GM12878 (cell line): ENCODE results near the gene CCDC187.

Experiments used
- ATF7 ChIP-seq: fragments of 450-650 bp; IDR thresholded peaks from 2 replicates; pipeline ENCODE4 v1.6.1; 2016; ENCODE audit warnings: low read depth, mild to moderate bottlenecking
- BACH1 ChIP-seq: fragments of 450-650 bp; IDR thresholded peaks from 2 replicates; pipeline ENCODE4 v1.6.1; 2017; ENCODE audit warnings: mild to moderate bottlenecking, borderline replicate concordance
- BHLHE40 ChIP-seq, 2 experiments: fragments of 450-650 bp in 1 of 2; IDR thresholded peaks; 2 replicates each; pipeline ENCODE4 v1.6.1; 2011 to 2017; ENCODE audit warnings: low read depth in 2 of 2, borderline replicate concordance in 1 of 2, improper control_type of control experiment in 1 of 2, low read length in 1 of 2, mild to moderate bottlenecking in 1 of 2
- BRCA1 ChIP-seq: IDR thresholded peaks from 2 replicates; pipeline ENCODE4 v1.6.1; 2011; ENCODE audit warnings: low read depth, low read length, improper control_type of control experiment
- CHD1 ChIP-seq: IDR thresholded peaks from 2 replicates; pipeline ENCODE4 v1.6.1; 2012; ENCODE audit warnings: low read depth, low read length, improper control_type of control experiment
- EGR1 ChIP-seq, 2 experiments: IDR thresholded peaks; 1 replicate in 1 of 2; 2 replicates in 1 of 2; pipeline ENCODE4 v1.6.1; 2011 to 2012; ENCODE audit warnings: low read depth in 2 of 2, low read length in 2 of 2, borderline replicate concordance in 1 of 2, mild to moderate bottlenecking in 1 of 2, moderate library complexity in 1 of 2
- POLR2A ChIP-seq: IDR thresholded peaks from 2 replicates; pipeline ENCODE4 v1.6.1; 2011; ENCODE audit warnings: low read depth, mild to moderate bottlenecking, low read length
- SIX5 ChIP-seq: IDR thresholded peaks from 2 replicates; pipeline ENCODE4 v1.6.1; 2011; ENCODE audit warnings: mild to moderate bottlenecking, low read depth, low read length, moderate library complexity; ENCODE audit not compliant: severe bottlenecking
- TCF7 ChIP-seq: IDR thresholded peaks from 2 replicates; pipeline ENCODE4 v1.6.1; 2014; ENCODE audit warnings: antibody characterized with exemption, borderline replicate concordance
- TF ChIP-seq, protein P1 (sequence below): IDR thresholded peaks from 2 replicates; pipeline ENCODE4 v1.6.1; 2012; ENCODE audit warnings: improper control_type of control experiment, low read depth, low read length; ENCODE audit not compliant: insufficient replicate concordance
- TF ChIP-seq, protein P2 (sequence below), 3 experiments: IDR thresholded peaks in 2 of 3; conservative IDR thresholded peaks in 1 of 3; 2 replicates each; pipeline ENCODE4 v1.5.1; 2011; ENCODE audit warnings: low read depth in 3 of 3, low read length in 3 of 3, mild to moderate bottlenecking in 3 of 3, control low read depth in 2 of 3, moderate library complexity in 2 of 3, inconsistent platforms in 1 of 3, mixed read lengths in 1 of 3; ENCODE audit not compliant: control insufficient read depth in 2 of 3, insufficient read depth in 1 of 3; ENCODE audit errors: extremely low read depth in 1 of 3
- TF ChIP-seq, protein P3 (sequence below): fragments of 450-650 bp; IDR thresholded peaks from 2 replicates; pipeline ENCODE4 v1.6.1; 2017; ENCODE audit warnings: mild to moderate bottlenecking, moderate library complexity
- TF ChIP-seq, protein P4 (sequence below): IDR thresholded peaks from 2 replicates; pipeline ENCODE4 v1.6.1; 2012; ENCODE audit warnings: low read length, inconsistent platforms

DNA sequence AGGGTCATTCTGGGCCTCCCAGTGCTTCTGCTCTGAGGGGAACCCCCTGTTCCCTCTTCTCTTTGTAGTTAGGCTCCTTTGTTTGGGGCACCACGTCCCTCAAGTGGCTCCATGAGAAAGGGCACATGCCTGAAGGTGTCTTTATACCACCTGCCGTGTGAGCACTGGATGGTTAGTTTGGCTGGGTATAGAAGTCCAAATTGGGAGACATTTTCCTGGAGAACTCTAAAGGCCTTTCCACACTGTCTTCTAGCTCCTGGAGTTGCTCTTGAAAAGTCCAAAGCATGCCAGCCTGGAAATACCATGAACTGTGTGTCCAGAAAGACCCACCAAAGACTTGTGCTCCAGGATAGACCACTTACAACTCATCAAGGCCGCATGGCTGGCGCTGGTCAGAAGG lies 11.1 kb upstream of the CCDC187 start:
- TF ChIP-seq SIX5, result no peak
- TF ChIP-seq CHD1, result no peak
- TF ChIP-seq EGR1 (IDR thresholded peaks at IDR 0.05; ENCODE audit: borderline replicate concordance in 1 of 2, low read depth in 2 of 2, low read length in 2 of 2), result no peak
- TF ChIP-seq, protein P1, sequence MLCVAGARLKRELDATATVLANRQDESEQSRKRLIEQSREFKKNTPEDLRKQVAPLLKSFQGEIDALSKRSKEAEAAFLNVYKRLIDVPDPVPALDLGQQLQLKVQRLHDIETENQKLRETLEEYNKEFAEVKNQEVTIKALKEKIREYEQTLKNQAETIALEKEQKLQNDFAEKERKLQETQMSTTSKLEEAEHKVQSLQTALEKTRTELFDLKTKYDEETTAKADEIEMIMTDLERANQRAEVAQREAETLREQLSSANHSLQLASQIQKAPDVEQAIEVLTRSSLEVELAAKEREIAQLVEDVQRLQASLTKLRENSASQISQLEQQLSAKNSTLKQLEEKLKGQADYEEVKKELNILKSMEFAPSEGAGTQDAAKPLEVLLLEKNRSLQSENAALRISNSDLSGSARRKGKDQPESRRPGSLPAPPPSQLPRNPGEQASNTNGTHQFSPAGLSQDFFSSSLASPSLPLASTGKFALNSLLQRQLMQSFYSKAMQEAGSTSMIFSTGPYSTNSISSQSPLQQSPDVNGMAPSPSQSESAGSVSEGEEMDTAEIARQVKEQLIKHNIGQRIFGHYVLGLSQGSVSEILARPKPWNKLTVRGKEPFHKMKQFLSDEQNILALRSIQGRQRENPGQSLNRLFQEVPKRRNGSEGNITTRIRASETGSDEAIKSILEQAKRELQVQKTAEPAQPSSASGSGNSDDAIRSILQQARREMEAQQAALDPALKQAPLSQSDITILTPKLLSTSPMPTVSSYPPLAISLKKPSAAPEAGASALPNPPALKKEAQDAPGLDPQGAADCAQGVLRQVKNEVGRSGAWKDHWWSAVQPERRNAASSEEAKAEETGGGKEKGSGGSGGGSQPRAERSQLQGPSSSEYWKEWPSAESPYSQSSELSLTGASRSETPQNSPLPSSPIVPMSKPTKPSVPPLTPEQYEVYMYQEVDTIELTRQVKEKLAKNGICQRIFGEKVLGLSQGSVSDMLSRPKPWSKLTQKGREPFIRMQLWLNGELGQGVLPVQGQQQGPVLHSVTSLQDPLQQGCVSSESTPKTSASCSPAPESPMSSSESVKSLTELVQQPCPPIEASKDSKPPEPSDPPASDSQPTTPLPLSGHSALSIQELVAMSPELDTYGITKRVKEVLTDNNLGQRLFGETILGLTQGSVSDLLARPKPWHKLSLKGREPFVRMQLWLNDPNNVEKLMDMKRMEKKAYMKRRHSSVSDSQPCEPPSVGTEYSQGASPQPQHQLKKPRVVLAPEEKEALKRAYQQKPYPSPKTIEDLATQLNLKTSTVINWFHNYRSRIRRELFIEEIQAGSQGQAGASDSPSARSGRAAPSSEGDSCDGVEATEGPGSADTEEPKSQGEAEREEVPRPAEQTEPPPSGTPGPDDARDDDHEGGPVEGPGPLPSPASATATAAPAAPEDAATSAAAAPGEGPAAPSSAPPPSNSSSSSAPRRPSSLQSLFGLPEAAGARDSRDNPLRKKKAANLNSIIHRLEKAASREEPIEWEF, result no peak
- no peak for TF ChIP-seq ATF7
- no peak for TF ChIP-seq POLR2A
- TF ChIP-seq, protein P2, sequence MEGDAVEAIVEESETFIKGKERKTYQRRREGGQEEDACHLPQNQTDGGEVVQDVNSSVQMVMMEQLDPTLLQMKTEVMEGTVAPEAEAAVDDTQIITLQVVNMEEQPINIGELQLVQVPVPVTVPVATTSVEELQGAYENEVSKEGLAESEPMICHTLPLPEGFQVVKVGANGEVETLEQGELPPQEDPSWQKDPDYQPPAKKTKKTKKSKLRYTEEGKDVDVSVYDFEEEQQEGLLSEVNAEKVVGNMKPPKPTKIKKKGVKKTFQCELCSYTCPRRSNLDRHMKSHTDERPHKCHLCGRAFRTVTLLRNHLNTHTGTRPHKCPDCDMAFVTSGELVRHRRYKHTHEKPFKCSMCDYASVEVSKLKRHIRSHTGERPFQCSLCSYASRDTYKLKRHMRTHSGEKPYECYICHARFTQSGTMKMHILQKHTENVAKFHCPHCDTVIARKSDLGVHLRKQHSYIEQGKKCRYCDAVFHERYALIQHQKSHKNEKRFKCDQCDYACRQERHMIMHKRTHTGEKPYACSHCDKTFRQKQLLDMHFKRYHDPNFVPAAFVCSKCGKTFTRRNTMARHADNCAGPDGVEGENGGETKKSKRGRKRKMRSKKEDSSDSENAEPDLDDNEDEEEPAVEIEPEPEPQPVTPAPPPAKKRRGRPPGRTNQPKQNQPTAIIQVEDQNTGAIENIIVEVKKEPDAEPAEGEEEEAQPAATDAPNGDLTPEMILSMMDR (IDR thresholded peaks at IDR 0.05 in 2 of 3, conservative IDR thresholded peaks at IDR 0.05 in 1 of 3; ENCODE audit: control insufficient read depth in 2 of 3, extremely low read depth in 1 of 3, insufficient read depth in 1 of 3, low read depth in 3 of 3, low read length in 3 of 3), result no peak
- TF ChIP-seq BACH1, result no peak
- no peak for TF ChIP-seq BRCA1
- TF ChIP-seq TCF7, result no peak
- no peak for TF ChIP-seq BHLHE40 (IDR thresholded peaks at IDR 0.05; ENCODE audit: borderline replicate concordance in 1 of 2, low read depth in 2 of 2, low read length in 1 of 2)
- TF ChIP-seq, protein P3, sequence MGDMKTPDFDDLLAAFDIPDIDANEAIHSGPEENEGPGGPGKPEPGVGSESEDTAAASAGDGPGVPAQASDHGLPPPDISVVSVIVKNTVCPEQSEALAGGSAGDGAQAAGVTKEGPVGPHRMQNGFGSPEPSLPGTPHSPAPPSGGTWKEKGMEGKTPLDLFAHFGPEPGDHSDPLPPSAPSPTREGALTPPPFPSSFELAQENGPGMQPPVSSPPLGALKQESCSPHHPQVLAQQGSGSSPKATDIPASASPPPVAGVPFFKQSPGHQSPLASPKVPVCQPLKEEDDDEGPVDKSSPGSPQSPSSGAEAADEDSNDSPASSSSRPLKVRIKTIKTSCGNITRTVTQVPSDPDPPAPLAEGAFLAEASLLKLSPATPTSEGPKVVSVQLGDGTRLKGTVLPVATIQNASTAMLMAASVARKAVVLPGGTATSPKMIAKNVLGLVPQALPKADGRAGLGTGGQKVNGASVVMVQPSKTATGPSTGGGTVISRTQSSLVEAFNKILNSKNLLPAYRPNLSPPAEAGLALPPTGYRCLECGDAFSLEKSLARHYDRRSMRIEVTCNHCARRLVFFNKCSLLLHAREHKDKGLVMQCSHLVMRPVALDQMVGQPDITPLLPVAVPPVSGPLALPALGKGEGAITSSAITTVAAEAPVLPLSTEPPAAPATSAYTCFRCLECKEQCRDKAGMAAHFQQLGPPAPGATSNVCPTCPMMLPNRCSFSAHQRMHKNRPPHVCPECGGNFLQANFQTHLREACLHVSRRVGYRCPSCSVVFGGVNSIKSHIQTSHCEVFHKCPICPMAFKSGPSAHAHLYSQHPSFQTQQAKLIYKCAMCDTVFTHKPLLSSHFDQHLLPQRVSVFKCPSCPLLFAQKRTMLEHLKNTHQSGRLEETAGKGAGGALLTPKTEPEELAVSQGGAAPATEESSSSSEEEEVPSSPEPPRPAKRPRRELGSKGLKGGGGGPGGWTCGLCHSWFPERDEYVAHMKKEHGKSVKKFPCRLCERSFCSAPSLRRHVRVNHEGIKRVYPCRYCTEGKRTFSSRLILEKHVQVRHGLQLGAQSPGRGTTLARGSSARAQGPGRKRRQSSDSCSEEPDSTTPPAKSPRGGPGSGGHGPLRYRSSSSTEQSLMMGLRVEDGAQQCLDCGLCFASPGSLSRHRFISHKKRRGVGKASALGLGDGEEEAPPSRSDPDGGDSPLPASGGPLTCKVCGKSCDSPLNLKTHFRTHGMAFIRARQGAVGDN, result no peak
- TF ChIP-seq, protein P4, sequence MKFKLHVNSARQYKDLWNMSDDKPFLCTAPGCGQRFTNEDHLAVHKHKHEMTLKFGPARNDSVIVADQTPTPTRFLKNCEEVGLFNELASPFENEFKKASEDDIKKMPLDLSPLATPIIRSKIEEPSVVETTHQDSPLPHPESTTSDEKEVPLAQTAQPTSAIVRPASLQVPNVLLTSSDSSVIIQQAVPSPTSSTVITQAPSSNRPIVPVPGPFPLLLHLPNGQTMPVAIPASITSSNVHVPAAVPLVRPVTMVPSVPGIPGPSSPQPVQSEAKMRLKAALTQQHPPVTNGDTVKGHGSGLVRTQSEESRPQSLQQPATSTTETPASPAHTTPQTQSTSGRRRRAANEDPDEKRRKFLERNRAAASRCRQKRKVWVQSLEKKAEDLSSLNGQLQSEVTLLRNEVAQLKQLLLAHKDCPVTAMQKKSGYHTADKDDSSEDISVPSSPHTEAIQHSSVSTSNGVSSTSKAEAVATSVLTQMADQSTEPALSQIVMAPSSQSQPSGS, result no peak
